Activated naive CD4-positive, alpha-beta T cell treated with anti-CD3 and anti-CD28 coated beads, Interleukin-2, amount 50 U/mL, for 16 hours (primary cell): ENCODE data around the gene ZSCAN4.

Source experiments
- DNase-seq: peaks from one replicate; pipeline ENCODE4 v3.0.0-alpha.2; 2020

The ZSCAN4 gene

DNA sequence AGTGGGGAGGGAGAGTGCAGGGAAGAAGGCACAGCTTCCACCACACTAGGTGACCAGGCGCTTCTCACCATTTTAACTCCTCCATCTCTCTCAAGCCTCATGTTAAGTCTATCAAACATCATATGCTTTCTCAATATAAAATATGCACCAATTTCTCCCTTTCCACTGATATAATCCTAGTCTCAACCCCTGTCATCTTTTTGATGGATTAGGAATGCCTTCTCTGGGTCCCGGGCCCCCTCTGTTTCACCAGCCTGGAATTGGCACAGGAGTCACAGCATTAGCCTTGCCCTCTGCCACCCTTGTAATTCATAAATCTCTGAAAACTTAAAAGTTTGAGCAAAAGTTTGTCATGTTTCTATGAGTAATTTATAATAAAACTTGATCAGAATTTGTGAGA, at the start of gene ZSCAN4:
TSS of gene ZSCAN4 (plus strand) at position 301 of the 400 bp plus-strand sequence. CDS start 7,211 bp downstream, outside the sequence.
- DNase-seq: no peak

DNA sequence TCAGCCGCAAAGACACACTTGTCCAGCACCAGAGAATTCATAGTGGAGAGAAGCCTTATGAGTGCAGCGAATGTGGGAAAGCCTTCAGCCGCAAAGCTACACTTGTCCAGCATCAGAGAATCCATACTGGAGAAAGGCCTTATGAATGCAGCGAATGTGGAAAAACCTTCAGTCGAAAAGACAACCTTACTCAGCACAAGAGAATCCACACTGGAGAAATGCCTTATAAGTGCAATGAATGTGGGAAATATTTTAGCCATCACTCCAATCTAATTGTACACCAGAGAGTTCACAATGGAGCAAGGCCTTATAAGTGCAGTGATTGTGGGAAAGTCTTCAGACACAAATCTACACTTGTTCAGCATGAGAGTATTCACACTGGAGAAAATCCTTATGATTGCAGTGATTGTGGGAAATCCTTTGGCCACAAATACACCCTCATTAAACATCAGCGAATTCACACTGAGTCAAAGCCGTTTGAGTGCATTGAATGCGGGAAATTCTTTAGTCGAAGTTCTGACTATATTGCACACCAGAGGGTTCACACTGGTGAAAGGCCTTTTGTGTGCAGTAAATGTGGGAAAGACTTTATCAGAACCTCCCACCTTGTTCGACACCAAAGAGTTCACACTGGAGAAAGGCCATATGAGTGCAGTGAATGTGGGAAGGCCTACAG, 47.9 kb upstream of the ZSCAN4 start:
- no peak for DNase-seq

DNA sequence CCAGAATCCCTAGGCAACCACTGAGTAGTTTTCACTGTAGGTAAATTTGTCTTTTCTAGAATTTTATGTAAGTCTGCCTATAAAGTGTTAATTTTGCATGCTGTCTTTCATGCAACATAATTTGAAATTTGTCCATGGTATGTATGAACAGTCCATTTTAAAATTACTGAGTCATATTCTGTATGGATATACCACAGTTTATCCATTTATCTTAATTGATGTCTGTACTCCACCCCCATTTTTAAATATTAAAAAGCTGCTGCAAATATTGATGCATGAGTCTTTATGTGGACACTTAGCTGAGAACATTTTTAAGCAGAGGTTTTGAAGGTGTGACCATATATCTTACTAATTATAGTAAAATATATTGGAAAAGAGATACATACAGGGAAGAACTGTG, 45.6 kb upstream of the ZSCAN4 start:
- no peak for DNase-seq

GRCh38 chr19:57632987-57633831, 35.5 kb upstream of the ZSCAN4 start, which contains the start of gene ZNF211:
TSS of gene ZNF211 (plus strand) at chr19:57633168. CDS start at chr19:57633347, 179 bp downstream.
- peak; percentile 86 for DNase-seq

- no peak for DNase-seq
Observed at GRCh38 chr19:57633832-57634131, 35.0 kb upstream of the ZSCAN4 start.

GRCh38 chr19:57637379-57637778, 31.4 kb upstream of the ZSCAN4 start:
- DNase-seq: no peak

GRCh38 chr19:57641715-57642234, 27.0 kb upstream of the ZSCAN4 start:
- DNase-seq: no peak

- DNase-seq: no peak
Observed at GRCh38 chr19:57642396-57643046, 26.2 kb upstream of the ZSCAN4 start.

DNA sequence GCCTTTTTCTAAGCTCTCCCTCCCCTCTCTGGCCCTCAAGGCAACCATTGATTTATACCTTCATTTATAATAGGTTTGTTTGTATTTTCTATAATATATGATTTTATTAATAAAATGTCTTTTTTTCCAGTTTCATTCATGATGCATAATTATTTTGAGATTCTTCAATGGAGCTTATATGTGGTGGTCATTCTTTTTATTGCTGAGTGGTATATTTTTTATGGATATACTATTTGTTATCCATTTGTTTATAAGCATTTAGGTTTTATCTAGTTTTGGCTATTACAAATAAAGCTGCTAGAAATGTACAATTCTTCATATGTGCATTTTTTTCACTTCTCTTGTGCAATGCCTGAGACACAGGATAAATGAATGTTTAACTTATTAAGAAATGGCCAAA, 25.0 kb upstream of the ZSCAN4 start:
- DNase-seq: no peak

DNA sequence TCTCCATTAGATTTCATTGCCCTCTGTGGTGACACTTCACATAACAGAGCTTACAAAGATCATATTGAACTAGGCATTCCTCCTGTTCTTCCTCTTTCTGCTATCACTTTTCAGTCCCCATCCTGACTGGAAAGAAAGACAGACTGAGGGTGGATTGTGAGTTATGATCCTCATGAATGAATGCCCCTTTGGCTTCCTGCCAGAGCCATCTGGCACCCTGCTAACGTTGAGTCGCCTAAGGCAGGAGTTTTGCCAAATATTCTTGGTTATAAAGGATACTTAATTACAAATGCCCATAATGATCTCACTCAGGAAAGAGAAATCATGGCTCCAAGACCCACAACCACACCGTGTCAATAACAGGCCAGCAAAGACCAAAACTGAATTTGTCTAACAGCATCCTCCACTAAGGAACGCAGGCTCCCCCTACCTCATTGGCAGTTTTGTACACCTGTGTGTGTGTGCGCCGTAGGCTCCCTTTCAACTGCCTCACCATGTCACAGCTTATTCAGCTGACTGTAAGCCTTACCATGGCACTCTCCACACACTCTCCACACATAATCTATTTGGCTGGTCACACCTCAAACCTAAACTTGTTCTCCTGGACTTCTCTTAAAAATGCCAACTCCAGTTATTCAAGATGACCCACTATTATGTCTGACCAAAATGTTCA, 20.3 kb upstream of the ZSCAN4 start:
- DNase-seq: no peak

GRCh38 chr19:57651654-57651996, 17.1 kb upstream of the ZSCAN4 start:
- DNase-seq: no peak

DNA sequence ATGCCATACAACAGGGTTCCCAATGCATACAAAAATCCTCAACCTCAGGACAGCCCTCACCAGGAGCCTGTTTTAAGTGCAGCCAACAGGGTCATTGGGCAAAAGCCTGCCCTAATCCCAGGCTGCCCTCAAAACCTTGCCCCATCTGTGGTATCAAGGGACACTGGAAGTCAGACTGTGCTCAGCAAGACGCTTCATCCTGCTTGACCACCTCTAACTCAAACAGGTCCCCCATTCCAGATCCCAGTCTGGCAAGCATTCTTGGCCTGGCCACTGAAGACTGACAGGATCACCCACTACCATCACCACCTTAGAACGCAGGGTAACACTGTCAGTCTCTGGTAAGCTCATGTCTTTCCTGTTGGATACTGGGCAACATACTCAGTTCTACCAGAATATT, 15.0 kb upstream of the ZSCAN4 start:
- no peak for DNase-seq

DNA sequence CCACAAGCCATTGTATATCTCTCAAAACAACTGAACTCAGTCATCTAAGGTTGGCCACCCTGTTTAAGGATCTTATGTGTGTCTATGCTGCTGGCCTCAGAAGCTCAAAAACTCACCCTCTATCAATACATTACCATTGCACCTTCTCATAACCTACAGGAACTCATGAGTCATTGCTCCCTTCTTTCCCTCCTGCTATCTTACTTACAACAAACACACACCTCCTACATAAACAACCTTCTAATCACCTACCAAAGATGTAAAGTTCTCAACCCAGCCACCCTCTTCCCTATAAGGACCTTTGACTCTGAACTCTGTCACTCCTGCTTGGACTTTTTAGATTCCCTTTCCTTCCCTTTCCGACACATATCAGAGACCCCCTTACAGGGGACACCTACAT, 13.3 kb upstream of the ZSCAN4 start:
- no peak for DNase-seq

GRCh38 chr19:57656346-57656745, 12.4 kb upstream of the ZSCAN4 start:
- DNase-seq: no peak

- DNase-seq: no peak
Observed at GRCh38 chr19:57664269-57665127, 4.2 kb upstream of the ZSCAN4 start.

DNA sequence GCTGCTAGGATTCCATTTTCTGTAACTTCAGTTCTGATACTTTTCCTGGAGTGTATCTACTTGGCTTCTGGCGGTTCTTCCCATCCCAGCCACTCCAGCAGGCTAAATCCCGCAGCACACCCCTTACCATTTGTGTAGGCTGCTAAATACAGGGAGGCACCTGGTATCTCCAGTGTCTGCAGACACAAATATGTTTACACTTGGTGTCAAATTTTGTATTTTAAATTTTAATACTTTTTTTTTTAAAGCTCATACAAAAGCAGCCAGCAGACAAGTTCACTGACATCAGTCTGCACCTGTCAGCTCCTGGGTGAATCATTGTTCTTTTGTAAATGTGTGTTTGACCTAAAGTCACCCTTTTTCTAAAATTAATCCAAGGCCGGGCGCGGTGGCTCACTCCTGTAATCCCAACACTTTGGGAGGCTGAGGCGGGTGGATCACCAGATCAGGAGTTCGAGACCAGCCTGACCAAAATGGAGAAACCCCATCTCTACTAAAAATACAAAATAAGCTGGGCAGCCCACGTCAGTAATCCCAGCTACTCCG, 3.4 kb upstream of the ZSCAN4 start:
- DNase-seq: no peak

DNA sequence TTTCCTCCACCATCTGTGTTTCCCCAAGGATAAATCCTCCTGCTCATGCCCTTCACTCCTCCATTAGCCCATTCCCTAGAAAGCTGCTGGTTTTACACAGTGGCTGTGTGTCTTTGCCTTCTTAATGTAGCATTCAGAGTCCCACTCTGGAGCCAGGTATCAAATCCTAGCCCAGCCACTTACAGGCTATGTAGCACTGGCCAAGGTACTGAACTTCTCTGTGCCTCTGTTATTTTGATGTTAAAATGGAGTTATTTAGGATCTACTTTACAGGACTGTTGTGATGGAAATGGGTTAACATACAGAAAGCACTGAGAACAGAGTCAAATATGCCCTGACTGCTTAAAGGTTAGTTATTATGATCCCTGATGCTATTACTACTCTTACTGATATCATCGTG, 1.5 kb upstream of the ZSCAN4 start:
- no peak for DNase-seq

DNA sequence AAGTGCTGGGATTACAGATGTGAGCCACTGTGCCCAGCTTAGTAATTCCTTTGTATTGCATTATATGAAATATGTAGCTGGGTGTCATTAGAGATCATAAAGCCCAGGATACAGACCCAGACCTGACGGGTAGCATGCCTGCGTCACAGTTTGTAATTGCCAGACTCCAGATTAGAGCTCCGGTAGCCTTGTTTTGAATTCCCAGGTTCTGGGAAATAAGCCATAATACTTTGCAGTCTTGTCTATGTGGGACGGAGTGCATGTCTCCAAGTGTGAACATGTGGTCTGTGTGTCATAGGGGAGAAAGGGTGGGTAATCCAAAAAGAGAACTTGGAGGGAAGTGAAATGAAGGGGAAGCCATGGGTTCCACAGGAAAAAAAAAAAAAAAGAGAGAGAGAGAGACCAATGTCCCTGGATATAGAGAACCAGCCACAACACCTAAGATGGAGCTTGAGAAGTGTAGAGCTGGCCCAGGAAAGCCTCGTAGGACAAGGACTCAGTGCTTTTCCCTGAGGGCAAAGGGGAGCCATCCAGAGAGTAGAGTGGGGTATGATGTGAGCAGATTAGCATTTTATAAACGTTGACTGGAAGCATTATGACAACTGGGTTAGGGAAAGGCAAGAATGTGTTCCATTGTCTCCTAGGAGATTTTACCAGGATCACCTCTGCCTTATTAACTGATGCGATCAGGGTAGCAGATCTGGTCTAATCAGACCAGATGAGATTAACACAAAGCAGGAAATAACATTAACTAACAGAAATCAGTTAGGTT, 2.6 kb downstream of the ZSCAN4 start:
- DNase-seq: no peak

DNA sequence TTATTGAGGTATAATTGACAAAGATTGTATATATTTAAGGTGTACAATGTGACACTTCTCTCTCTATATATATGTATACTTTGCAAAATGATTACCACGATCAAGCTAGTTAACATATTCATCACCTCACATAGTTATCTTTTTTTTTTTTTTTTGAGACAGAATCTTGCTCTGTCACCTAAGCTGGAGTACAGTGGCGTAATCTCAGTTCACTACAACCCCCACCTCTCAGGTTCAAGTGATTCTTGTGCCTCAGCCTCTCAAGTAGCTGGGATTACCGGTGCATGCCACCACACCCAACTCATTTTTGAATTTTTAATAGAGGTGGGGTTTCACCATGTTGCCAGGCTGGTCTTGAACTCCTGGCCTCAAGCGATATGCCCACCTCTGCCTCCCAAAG, 3.7 kb downstream of the ZSCAN4 start:
- no peak for DNase-seq

DNA sequence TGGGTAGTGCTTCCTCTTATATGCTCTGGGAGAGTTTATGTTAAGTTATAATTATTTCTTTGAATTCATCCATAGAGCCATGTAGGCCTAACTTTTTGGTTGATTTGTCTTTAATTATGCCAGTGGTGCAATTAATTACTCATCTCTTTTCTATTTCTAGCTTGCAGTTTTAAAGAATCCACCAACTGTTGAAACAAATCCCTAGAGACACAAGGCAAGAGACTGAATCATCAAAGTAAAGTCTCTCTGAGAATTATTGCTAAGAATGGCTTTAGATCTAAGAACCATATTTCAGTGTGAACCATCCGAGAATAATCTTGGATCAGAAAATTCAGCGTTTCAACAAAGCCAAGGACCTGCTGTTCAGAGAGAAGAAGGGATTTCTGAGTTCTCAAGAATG, 7.1 kb downstream of the ZSCAN4 start:
- DNase-seq: no peak

GRCh38 chr19:57682226-57682766, 13.6 kb downstream of the ZSCAN4 start:
- DNase-seq: no peak
